ENCODE data around the gene BMP5.

Gene BMP5

GRCh38 chr6:55705451-55706440, 169.6 kb downstream of the BMP5 start:
- DNase-seq, result no peak

- DNase-seq, result no peak
These were observed 171.0 kb downstream of the BMP5 start for GRCh38 chr6:55704421-55704820.

Measured in activated CD4-positive, alpha-beta T cell treated with anti-CD3 and anti-CD28 coated beads for 48 hours (primary cell).